GM12878 (cell line): Measurements from ENCODE around the gene ARHGEF25. TPM values are rescaled to one million over a fixed set of nuclear protein-coding genes. Genes with fewer than 3 reads are reported as not detected.

Experiments
- ATAC-seq: fragments of 200-7000 bp; cut with Tn5 transposase; 3 replicates; pipeline ENCODE4 v1.9.1; 2020; ENCODE audit warnings: mild to moderate bottlenecking, moderate library complexity
- BruUV-seq: library from RNA; stranded (reverse); fragments of 400-500 nt; replicated peaks from 2 replicates; lab custom pipeline; 2021; lab: Mats Ljungman, UMichigan
- CTCF ChIA-PET: fragments of 300-600 bp; sonication (Branson Sonifier 250); formaldehyde crosslinking; extraction: SDS; loops from one replicate; lab custom pipeline; 2021; ENCODE audit warnings: inconsistent platforms; lab: Yijun Ruan, JAX
- POLR2A ChIA-PET: fragments of 350-600 bp; formaldehyde crosslinking; extraction: SDS; loops from one replicate; lab custom pipeline; 2021; ENCODE audit warnings: inconsistent platforms; lab: Charles Lee
- RAD21 ChIA-PET: fragments of 300-600 bp; sonication (Branson Sonifier 250); formaldehyde crosslinking; loops from one replicate; lab custom pipeline; 2023; ENCODE audit warnings: antibody characterized with exemption; ENCODE audit not compliant: unreplicated experiment; lab: Charles Lee
- SMC1A ChIA-PET: fragments of 300-600 bp; sonication (Branson Sonifier 250); formaldehyde crosslinking; loops from one replicate; lab custom pipeline; 2023; ENCODE audit not compliant: unreplicated experiment, uncharacterized antibody; lab: Charles Lee
- DNase-seq: peaks from one replicate; pipeline ENCODE4 v3.0.0-alpha.2; 2011; ENCODE audit warnings: low read depth, low spot score
- FAIRE-seq: peaks from 3 replicates; lab custom pipeline; 2011; peaks lifted over from hg19 to GRCh38; lab: Jason Lieb, UNC
- H2AFZ ChIP-seq: 2 replicates; pipeline ENCODE4 v1.6.0; 2011; ENCODE audit warnings: low read depth, low read length, control low read depth; ENCODE audit not compliant: control insufficient read depth
- H3K27ac ChIP-seq: 2 replicates; pipeline ENCODE4 v1.5.1; 2011; ENCODE audit warnings: control low read depth; ENCODE audit not compliant: control insufficient read depth, insufficient read depth
- H3K27me3 ChIP-seq, 2 experiments: replicated peaks in 1 of 2; 2 replicates each; pipeline versions ENCODE4 v1.6.0 to v1.6.1; 2011; ENCODE audit warnings: low read length in 1 of 2; ENCODE audit not compliant: control insufficient read depth in 2 of 2, insufficient read depth in 2 of 2
- H3K36me3 ChIP-seq, 2 experiments: 2 replicates each; pipeline ENCODE4 v1.5.1; 2011; ENCODE audit warnings: low read length in 1 of 2; ENCODE audit not compliant: control insufficient read depth in 2 of 2, insufficient read depth in 2 of 2
- H3K4me1 ChIP-seq: 2 replicates; pipeline ENCODE4 v1.6.1; 2011; ENCODE audit warnings: mild to moderate bottlenecking, low read length, moderate library complexity, mixed read lengths; ENCODE audit not compliant: control insufficient read depth, insufficient read depth
- H3K4me2 ChIP-seq: 2 replicates; pipeline ENCODE4 v1.6.0; 2011; ENCODE audit warnings: control low read depth; ENCODE audit not compliant: control insufficient read depth, insufficient read depth
- H3K4me3 ChIP-seq: fragments of 200-600 bp; sonication (generic); 2 replicates; pipeline ENCODE4 v1.5.1; 2016
- H3K79me2 ChIP-seq: 2 replicates; pipeline ENCODE4 v1.6.0; 2011; ENCODE audit warnings: low read length; ENCODE audit not compliant: control insufficient read depth, insufficient read depth
- H3K9ac ChIP-seq: 2 replicates; pipeline ENCODE4 v1.8.0; 2011; ENCODE audit warnings: low read length, control low read depth, mixed read lengths; ENCODE audit not compliant: control insufficient read depth, insufficient read depth
- H3K9me3 ChIP-seq: replicated peaks from 3 replicates; pipeline ENCODE4 v1.5.1; 2011; ENCODE audit warnings: mild to moderate bottlenecking, low read length; ENCODE audit not compliant: control insufficient read depth, insufficient read depth
- H4K20me1 ChIP-seq: 2 replicates; pipeline ENCODE4 v1.6.0; 2011; ENCODE audit not compliant: control insufficient read depth, insufficient read depth
- ASH2L ChIP-seq: fragments of 300-600, 200-600 bp; sonication (generic); IDR thresholded peaks from 2 replicates; pipeline ENCODE4 v1.6.1; 2017; ENCODE audit warnings: low read depth, mild to moderate bottlenecking, borderline replicate concordance
- CBFB ChIP-seq: IDR thresholded peaks from 2 replicates; pipeline ENCODE4 v1.6.1; 2016; ENCODE audit warnings: antibody characterized with exemption, low read depth
- CHD2 ChIP-seq: IDR thresholded peaks from 2 replicates; pipeline ENCODE4 v1.6.1; 2011; ENCODE audit warnings: low read depth, low read length, improper control_type of control experiment, borderline replicate concordance
- CREB1 ChIP-seq: IDR thresholded peaks from 2 replicates; pipeline ENCODE4 v1.6.1; 2012; ENCODE audit warnings: low read depth, mild to moderate bottlenecking, inconsistent platforms
- GABPA ChIP-seq: IDR thresholded peaks from 2 replicates; pipeline ENCODE4 v1.6.1; 2014; ENCODE audit warnings: antibody characterized with exemption, low read depth, mild to moderate bottlenecking, inconsistent platforms
- GATAD2B ChIP-seq: fragments of 450-650 bp; conservative IDR thresholded peaks from 2 replicates; pipeline ENCODE4 v1.6.1; 2017; ENCODE audit warnings: low read depth, mild to moderate bottlenecking, moderate library complexity
- HDAC2 ChIP-seq: fragments of 200-600 bp; sonication (generic); IDR thresholded peaks from 2 replicates; pipeline ENCODE4 v1.6.1; 2017
- JUND ChIP-seq: IDR thresholded peaks from 2 replicates; pipeline ENCODE4 v1.6.1; 2012; ENCODE audit warnings: low read depth, mild to moderate bottlenecking, low read length, improper control_type of control experiment, moderate library complexity
- NFYB ChIP-seq: IDR thresholded peaks from 2 replicates; pipeline ENCODE4 v1.6.1; 2011; ENCODE audit warnings: low read depth, mild to moderate bottlenecking, low read length, improper control_type of control experiment, moderate library complexity; ENCODE audit not compliant: insufficient read depth
- PAX8 ChIP-seq: fragments of 450-650 bp; IDR thresholded peaks from 2 replicates; pipeline ENCODE4 v1.6.1; 2017; ENCODE audit warnings: mild to moderate bottlenecking, moderate library complexity
- SMAD5 ChIP-seq: IDR thresholded peaks from 2 replicates; pipeline ENCODE4 v1.6.1; 2016; ENCODE audit warnings: antibody characterized with exemption, low read depth
- YY1 ChIP-seq: IDR thresholded peaks from 2 replicates; pipeline ENCODE4 v1.6.1; 2011; ENCODE audit warnings: low read depth, mild to moderate bottlenecking, low read length
- ZNF24 ChIP-seq: fragments of 450-650 bp; IDR thresholded peaks from 2 replicates; pipeline ENCODE4 v1.6.1; 2017; ENCODE audit warnings: antibody characterized with exemption, mild to moderate bottlenecking
- WGBS: methylation state at CpG from one replicate; pipeline ENCODE4 v1.1.6; 2016; ENCODE audit warnings: low lambda C conversion rate; ENCODE audit not compliant: insufficient replicate concordance, insufficient coverage; ENCODE audit errors: missing lambda C conversion rate; 5-methylcytosine and 5-hydroxymethylcytosine counted together
- in situ Hi-C: fragments of 300-500 bp; cut with MboI; formaldehyde crosslinking; loops from 9 replicates; pipeline ENCODE4 v1.14.3; 2018; ENCODE audit warnings: mixed read lengths
- intact Hi-C: fragments of 100-400 bp; cut with micrococcal nuclease; formaldehyde crosslinking; loops from one replicate; pipeline ENCODE4 v1.14.2; 2022; ENCODE audit not compliant: unreplicated experiment
- polyA plus RNA-seq, 11 experiments: library from polyadenylated mRNA; depleted of rRNA in 4 of 11; unstranded in 6 of 11; stranded (reverse) in 5 of 11; fragments of >200 nt; fragmentation: Nextera tagmentation in 4 of 11; fragmentation: Illumina TruSeq in 1 of 11; extraction: Ambion mirVana in 4 of 11; extraction: Trizol in 1 of 11; gene quantifications; 1 replicate in 1 of 11; 2 replicates in 10 of 11; pipeline versions ENCODE4 v1.2.1 to v1.2.3, GENCODE V29; 2011 to 2016; ENCODE audit warnings: inconsistent platforms in 2 of 11, missing spikeins in 2 of 11, low read depth in 1 of 11
- total RNA-seq, 4 experiments: library from RNA; depleted of rRNA in 3 of 4; stranded (reverse); fragments of >200 nt in 3 of 4; fragmentation: Illumina TruSeq in 1 of 4; extraction: Trizol in 1 of 4; gene quantifications; 2 replicates each; pipeline versions ENCODE4 v1.2.1 to v1.2.3, GENCODE V29; 2013 to 2021
- TF ChIP-seq, protein P1 (sequence below): fragments of 450-650 bp; IDR thresholded peaks from 2 replicates; pipeline ENCODE4 v1.6.1; 2017; ENCODE audit warnings: mild to moderate bottlenecking

ARHGEF25 gene
- total and polyA plus RNA-seq, 10 of the 15 experiments (the other 5 are each of a cell fraction or from before 2014, with no cell fraction given) = 0.08 to 4.5 (median 1.2) TPM; not detected in 3

GRCh38 chr12:57603324-57603723 is 7.9 kb upstream of the ARHGEF25 start:
- RAD21 ChIA-PET = no interaction called here
- Histone ChIP-seq H3K9ac (no peak overlapping the region), H3K27ac (no peak overlapping the region), H3K4me1 (peaks cover 4% of the 10 kb centered on the region; the same call in 1 of the 2 replicates), H3K36me3 (peaks cover 0 to 3% of the 10 kb centered on the region in 2 experiments; a peak in 3 of 4 replicates), H2AFZ (no peak overlapping the region), H3K79me2 (no peaks in the 10 kb centered on the region), H3K4me2 (no peak overlapping the region), H3K9me3 (no peaks in the 10 kb centered on the region), H4K20me1 (no peaks in the 10 kb centered on the region)
- SMC1A ChIA-PET = interaction anchor here (1.2 kb wide), 1 partner anchor 11 kb away, joined by 3 read pairs; no protein-coding TSS in a partner anchor
- no peak for FAIRE-seq
- no TSS peak for BruUV-seq
- CTCF ChIA-PET = interaction anchor here (0.8 to 1.6 kb wide), 2 partner anchors 11 to 22 kb away, joined by 3 to 4 read pairs; no protein-coding TSS in a partner anchor
- intact Hi-C loops (no loop called here), in situ Hi-C loops (no loop called here)
- TF ChIP-seq, protein P1, sequence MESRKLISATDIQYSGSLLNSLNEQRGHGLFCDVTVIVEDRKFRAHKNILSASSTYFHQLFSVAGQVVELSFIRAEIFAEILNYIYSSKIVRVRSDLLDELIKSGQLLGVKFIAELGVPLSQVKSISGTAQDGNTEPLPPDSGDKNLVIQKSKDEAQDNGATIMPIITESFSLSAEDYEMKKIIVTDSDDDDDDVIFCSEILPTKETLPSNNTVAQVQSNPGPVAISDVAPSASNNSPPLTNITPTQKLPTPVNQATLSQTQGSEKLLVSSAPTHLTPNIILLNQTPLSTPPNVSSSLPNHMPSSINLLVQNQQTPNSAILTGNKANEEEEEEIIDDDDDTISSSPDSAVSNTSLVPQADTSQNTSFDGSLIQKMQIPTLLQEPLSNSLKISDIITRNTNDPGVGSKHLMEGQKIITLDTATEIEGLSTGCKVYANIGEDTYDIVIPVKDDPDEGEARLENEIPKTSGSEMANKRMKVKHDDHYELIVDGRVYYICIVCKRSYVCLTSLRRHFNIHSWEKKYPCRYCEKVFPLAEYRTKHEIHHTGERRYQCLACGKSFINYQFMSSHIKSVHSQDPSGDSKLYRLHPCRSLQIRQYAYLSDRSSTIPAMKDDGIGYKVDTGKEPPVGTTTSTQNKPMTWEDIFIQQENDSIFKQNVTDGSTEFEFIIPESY = no peak
- TF ChIP-seq HDAC2 = no peak
- TF ChIP-seq, all 136 proteins: peak for 0
- Histone ChIP-seq H3K27me3 (no peaks in the 10 kb centered on the region), H3K4me3 (no peak overlapping the region)
- ATAC-seq (no peak), DNase-seq (no peak)
- 57% methylated on average over 2 of the region's 2 CpGs for WGBS
- POLR2A ChIA-PET = interaction anchor here (0.6 to 2.5 kb wide), 2 partner anchors 11 to 112 kb away, joined by 6 to 13 read pairs; no protein-coding TSS in a partner anchor

GRCh38 chr12:57603815-57604453 is 7.3 kb upstream of the ARHGEF25 start:
- Histone ChIP-seq H3K27ac (no peak overlapping the region; the same call in 1 of the 2 replicates), H3K4me2 (peak overlapping the region; percentile 83), H4K20me1 (no peaks in the 10 kb centered on the region), H3K27me3 (no peaks in the 10 kb centered on the region), H3K4me3 (peak overlapping the region; percentile 83), H3K36me3 (peaks cover 0 to 3% of the 10 kb centered on the region in 2 experiments; a peak in 3 of 4 replicates), H3K4me1 (peaks cover 4% of the 10 kb centered on the region; the same call in 1 of the 2 replicates), H3K79me2 (no peaks in the 10 kb centered on the region), H2AFZ (peak overlapping the region; percentile 97), H3K9ac (peak overlapping the region; percentile 69), H3K9me3 (no peaks in the 10 kb centered on the region)
- FAIRE-seq = peak; percentile 56
- SMC1A ChIA-PET = interaction anchor here (1.2 kb wide), 1 partner anchor 10 kb away, joined by 3 read pairs; no protein-coding TSS in a partner anchor
- 63% methylated on average over 6 of the region's 6 CpGs for WGBS
- in situ Hi-C loops = no loop called here
- BruUV-seq = no TSS peak
- intact Hi-C loops = no loop called here
- no peak for ATAC-seq
- RAD21 ChIA-PET = no interaction called here
- no peak for DNase-seq
- POLR2A ChIA-PET = interaction anchor here (0.5 to 2.5 kb wide), 4 partner anchors 11 to 113 kb away, joined by 3 to 13 read pairs (median 4); no protein-coding TSS in a partner anchor
- CTCF ChIA-PET = interaction anchor here (1.6 kb wide), 1 partner anchor 11 kb away, joined by 3 read pairs; no protein-coding TSS in a partner anchor
- TF ChIP-seq CBFB (no peak), YY1 (no peak), ASH2L (no peak), SMAD5 (no peak), PAX8 (no peak), GATAD2B (no peak), CREB1 (no peak), ZNF24 (no peak), JUND (no peak), NFYB (no peak), CHD2 (no peak), GABPA (no peak)
